GM23338 (cell line): Measurements from ENCODE around the gene C1QTNF1.

Source experiments
- CREB1 ChIP-seq: fragments of 250-450 bp; sonication (Bioruptor Pico); IDR thresholded peaks from 2 replicates; pipeline ENCODE4 v1.5.0; 2020; ENCODE audit warnings: low read depth, mild to moderate bottlenecking, moderate library complexity
- ETS1 ChIP-seq: IDR thresholded peaks from 2 replicates; pipeline ENCODE4 v1.6.1; 2016; ENCODE audit warnings: antibody characterized with exemption
- EZH2 ChIP-seq: fragments of 200-600 bp; sonication (generic); IDR thresholded peaks from one replicate; pipeline ENCODE4 v1.8.0; 2017; ENCODE audit warnings: antibody characterized with exemption, mild to moderate bottlenecking, low read depth; ENCODE audit not compliant: unreplicated experiment
- EZH2phosphoT487 ChIP-seq: fragments of 200-600 bp; sonication (generic); IDR thresholded peaks from one replicate; pipeline ENCODE4 v1.8.1; 2018; ENCODE audit warnings: antibody characterized with exemption; ENCODE audit not compliant: unreplicated experiment
- JUNB ChIP-seq: IDR thresholded peaks from one replicate; pipeline ENCODE4 v1.6.1; 2016; ENCODE audit warnings: antibody characterized with exemption; ENCODE audit not compliant: unreplicated experiment
- NANOG ChIP-seq: IDR thresholded peaks from 2 replicates; pipeline ENCODE4 v1.6.1; 2016; ENCODE audit warnings: antibody characterized with exemption, borderline replicate concordance
- POLR2AphosphoS5 ChIP-seq: IDR thresholded peaks from 2 replicates; pipeline ENCODE4 v1.6.1; 2016; ENCODE audit warnings: antibody characterized with exemption, low read depth
- REST ChIP-seq: IDR thresholded peaks from one replicate; pipeline ENCODE4 v1.6.1; 2018; ENCODE audit warnings: antibody characterized with exemption; ENCODE audit not compliant: unreplicated experiment
- STAT1 ChIP-seq: IDR thresholded peaks from one replicate; pipeline ENCODE4 v1.6.1; 2016; ENCODE audit warnings: antibody characterized with exemption; ENCODE audit not compliant: unreplicated experiment
- ZNF331 ChIP-seq: fragments of 250-450 bp; sonication (Bioruptor Pico); IDR thresholded peaks from 2 replicates; pipeline ENCODE4 v1.5.0; 2020; ENCODE audit warnings: low read depth, mild to moderate bottlenecking, moderate library complexity
- TF ChIP-seq, protein P1 (sequence below), 2 experiments: fragments of 200-600 bp in 1 of 2; sonication (generic) in 1 of 2; conservative IDR thresholded peaks; 2 replicates each; pipeline versions ENCODE4 v1.5.1 to v1.6.1; 2016 to 2017; ENCODE audit warnings: antibody characterized with exemption in 2 of 2, low read depth in 2 of 2, mild to moderate bottlenecking in 2 of 2, moderate library complexity in 1 of 2

GRCh38 chr17:79023886-79024771 lies at the start of gene C1QTNF1:
- TF ChIP-seq, protein P1, sequence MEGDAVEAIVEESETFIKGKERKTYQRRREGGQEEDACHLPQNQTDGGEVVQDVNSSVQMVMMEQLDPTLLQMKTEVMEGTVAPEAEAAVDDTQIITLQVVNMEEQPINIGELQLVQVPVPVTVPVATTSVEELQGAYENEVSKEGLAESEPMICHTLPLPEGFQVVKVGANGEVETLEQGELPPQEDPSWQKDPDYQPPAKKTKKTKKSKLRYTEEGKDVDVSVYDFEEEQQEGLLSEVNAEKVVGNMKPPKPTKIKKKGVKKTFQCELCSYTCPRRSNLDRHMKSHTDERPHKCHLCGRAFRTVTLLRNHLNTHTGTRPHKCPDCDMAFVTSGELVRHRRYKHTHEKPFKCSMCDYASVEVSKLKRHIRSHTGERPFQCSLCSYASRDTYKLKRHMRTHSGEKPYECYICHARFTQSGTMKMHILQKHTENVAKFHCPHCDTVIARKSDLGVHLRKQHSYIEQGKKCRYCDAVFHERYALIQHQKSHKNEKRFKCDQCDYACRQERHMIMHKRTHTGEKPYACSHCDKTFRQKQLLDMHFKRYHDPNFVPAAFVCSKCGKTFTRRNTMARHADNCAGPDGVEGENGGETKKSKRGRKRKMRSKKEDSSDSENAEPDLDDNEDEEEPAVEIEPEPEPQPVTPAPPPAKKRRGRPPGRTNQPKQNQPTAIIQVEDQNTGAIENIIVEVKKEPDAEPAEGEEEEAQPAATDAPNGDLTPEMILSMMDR (conservative IDR thresholded peaks at IDR 0.05; ENCODE audit: low read depth in 2 of 2) = peak; percentile 11 to 18; a peak in 2 of 4 replicates
- TF ChIP-seq POLR2AphosphoS5 = no peak
- TF ChIP-seq EZH2phosphoT487 = no peak
- TF ChIP-seq JUNB = no peak
- peak; percentile 50 for TF ChIP-seq EZH2
- TF ChIP-seq REST = no peak
- no peak for TF ChIP-seq STAT1
- no peak for TF ChIP-seq CREB1 (CRISPR knock-in tag)
- no peak for TF ChIP-seq NANOG
- TF ChIP-seq ZNF331 (CRISPR knock-in tag) = no peak
- no peak for TF ChIP-seq ETS1
